ENCODE results near the gene COPS7A.

The COPS7A gene, protein sequence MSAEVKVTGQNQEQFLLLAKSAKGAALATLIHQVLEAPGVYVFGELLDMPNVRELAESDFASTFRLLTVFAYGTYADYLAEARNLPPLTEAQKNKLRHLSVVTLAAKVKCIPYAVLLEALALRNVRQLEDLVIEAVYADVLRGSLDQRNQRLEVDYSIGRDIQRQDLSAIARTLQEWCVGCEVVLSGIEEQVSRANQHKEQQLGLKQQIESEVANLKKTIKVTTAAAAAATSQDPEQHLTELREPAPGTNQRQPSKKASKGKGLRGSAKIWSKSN

DNA sequence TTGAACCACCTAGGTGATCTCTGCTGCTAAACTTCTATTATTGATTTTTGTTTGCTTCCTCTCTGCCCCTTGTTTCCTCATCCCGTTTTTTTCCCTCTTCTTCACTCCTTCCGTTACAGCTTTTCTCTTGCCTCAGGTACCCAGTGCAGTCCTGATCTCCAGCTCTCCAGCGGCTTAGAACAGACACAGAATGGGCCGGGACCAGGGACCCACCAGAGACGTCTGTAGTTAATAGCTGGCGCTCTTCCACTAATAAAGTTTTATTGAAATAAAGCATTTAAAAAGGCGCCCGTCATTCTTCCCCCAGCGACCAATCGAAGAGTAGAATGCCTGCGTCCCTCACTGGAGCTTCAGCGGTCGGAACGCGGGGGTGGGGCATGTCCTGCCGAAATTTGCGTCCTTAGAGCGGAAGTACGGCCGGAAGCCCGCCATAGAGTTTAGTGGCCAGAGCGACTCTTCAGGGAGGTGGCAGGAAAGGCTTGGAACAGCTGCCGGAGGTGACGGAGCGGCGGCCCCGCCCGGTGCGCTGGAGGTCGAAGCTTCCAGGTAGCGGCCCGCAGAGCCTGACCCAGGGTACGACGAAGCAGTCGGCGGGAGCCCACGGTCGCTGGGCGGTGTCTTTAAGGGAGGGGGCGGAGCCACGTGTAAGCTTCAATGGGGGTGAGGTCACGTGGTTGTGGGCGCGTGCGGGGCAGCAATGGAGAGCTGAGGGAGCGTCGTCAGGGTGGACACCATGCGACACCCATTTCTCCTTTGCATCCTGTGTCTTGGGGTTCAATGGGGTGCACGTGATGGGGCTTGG lies at the start of gene COPS7A:
COPS7A (plus strand) TSS at position 440 of the 802 bp plus-strand sequence. CDS start 611 bp downstream, outside the sequence.
- peak; percentile 99 for DNase-seq (ENCODE audit: low spot score)

DNA sequence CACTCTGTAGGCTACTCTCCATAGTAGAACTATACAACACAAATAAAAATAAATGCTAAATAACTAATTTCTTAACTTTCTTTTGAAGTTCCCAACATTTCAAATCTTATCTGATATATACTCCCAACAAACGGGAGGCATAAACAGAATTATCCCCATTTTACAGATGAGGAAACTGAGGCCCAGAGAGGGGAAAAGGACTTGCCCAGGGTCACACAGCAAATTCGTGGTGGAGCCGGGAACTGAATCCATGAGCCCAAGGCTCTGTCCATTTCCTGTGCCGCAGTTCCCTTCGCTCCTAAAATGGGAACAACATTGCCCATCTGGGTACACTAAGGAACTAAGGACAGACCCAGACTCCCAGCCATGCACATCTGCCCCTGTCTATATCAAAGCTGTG lies 46.9 kb upstream of the COPS7A start:
- no peak for DNase-seq (ENCODE audit: low spot score)

DNA sequence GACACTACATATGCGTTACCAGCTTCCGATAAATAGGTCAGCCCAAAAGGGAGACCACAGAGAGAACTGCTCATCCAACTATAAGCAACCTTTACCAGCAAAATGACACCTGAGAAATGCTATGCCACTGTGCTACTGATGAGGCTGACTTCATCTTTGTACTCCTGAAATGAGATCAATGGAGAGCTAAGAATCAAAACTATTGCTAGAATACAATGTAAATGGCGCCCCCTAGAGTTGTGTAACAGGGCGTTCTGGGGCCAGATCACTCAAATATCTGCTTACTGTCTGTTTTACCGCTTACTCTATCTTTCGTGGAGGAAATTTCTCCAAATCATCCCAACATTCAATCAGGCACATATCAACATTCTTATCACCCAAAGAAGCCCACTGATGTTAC lies 39.2 kb upstream of the COPS7A start:
- no peak for DNase-seq (ENCODE audit: low spot score)

DNA sequence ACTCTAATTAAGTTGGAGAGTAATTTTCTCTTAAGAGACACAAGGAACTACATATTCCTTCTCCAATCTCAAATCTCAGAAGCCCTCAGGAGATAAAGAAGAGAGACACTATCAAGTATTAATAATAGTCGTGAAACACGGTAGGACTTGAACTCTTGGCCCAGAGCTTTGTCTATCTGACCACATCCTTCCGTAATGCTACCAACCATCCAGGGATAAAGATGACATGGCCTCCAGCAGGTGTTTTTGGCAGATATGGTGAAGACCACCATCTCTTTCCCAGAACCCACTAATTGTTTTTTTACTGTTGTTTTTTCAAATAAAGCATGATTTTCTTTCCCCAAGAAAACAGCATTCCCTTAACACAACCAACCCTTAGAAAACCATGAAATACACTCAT lies 38.0 kb upstream of the COPS7A start:
- DNase-seq (ENCODE audit: low spot score) = no peak

DNA sequence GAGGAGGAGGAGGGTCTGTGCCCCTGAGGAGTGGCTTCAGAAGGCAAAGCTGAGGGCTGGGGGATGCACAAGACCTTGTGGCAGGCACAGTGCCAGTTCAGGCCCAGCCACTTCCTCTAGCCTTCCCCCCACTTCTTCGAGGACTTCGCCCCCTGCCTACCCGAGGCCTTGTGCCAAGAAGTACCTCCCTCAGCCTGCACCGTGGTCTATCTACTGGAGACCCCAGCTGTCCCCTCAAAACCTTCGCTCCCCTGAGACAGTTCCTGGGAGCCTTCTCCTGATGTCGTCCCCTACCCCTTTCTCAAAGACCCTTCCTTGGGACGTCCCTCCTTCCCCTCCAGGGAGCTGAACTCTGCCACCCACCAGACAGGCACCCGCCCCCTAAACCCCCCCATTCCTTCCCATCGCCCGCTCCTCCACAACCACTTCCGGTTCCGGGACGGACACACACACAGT lies 35.3 kb upstream of the COPS7A start:
- DNase-seq (ENCODE audit: low spot score) = peak; percentile 93

DNA sequence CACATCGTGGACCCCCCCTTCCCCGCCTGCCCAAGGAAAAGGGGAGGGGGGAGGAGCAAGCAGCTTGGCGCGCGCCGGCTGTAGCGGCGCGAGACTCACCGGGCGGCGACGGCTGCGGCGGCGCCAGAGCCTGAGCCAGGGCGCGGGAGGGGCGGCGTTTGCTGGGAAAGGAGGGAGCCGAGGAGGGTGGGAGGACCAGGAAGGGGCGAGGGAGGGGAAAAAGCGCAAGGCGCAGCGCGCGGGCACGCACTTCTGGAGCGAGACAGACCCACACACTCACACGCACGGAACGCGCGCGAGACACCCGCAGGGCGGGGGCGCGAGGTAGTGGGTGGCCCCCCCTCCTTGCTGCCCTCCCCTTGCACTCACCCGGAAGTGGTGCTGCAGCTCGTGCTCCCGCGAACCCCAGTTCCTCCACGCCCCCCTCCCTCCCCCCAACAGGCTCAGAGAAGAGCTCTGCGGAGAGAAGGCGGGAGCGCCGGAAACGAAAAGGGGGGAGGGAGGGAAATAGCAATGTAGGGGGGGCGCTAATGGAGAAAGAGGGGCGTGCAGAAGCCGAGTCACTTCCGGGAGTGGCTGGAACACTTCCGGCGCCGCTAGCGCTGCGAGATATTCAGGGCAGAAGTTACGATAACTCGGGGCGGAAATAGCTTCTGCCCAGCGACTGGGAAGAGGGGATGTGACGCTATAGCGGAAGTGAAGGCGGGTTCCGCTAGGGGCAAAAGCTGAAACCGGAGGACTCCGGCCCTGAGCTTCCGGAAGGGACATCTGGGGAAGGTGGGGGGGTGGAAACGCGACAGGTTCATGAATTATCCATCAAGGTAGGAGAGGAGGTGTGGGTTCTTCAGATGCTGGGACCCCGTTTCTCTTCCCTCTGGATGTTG lies 34.6 kb upstream of the COPS7A start, which contains the start of gene ZNF384:
ZNF384 (minus strand) TSS at position 377 of the 884 bp plus-strand sequence. CDS start 9,855 bp downstream, outside the sequence.
- peak; percentile 100 for DNase-seq (ENCODE audit: low spot score)

DNA sequence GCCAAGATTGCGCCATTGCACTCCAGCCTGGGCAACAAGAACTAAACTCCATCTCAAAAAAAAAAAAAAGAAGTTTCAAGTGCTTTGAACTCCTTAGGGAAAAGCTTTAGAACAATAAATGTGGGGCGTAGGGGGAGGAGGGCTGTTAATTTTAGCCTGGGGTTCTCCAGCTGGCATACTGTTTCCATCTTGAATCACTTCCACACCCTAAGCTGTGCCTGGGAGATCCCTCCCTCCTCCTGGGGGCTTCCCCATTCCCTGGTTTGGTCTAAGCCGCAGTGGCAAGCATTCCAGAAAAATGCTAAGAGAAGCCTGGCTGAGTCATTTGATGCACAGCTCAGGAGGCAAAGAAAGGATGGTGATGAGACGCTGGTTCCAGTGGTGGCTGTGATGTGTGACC lies 32.4 kb upstream of the COPS7A start:
- DNase-seq (ENCODE audit: low spot score) = peak; percentile 28

DNA sequence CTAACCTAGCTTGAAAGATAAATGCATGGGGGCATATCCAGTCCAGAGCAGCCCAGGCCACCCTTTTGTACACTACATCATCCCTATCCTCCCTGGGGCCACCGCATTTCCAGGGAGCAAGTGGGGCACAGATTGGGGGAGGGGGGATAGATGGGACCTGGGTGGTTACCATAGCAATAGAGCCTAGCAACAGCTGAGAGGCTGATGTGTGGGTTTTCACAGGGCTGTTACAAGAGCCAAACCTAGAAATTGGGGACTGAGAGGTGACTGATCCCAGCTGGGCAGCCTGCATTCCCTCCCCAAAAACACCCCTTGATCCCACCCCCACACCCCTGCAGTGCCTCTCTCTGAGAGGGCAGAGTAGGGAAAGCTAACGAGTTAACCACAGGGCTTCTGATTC lies 31.0 kb upstream of the COPS7A start:
- no peak for DNase-seq (ENCODE audit: low spot score)

DNA sequence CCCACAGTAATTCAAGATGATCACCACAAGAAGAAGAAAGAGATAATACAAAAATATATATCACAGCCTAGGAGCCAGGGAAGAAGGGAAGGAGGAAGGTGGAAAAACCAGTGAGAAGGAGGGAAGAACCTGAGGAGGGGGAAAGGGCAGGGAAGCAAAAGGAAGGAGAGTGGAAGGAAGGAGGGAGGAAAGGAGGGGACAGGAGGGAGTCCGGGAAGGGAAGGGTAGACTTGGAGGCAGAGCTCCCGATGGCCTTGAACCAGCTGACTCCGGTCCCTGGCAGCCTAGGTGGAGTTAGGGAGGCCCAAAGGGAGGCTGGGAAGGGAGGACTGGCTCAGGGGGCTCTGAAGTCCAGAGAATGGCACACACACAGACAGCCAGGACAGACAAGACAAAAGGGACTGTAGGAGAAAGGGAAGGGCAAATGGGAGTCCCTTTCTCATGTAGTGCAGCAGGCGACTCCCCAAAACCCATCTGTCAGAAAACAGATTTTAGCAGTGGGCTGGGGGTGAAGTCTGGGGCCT lies 30.0 kb upstream of the COPS7A start:
- DNase-seq (ENCODE audit: low spot score) = no peak

DNA sequence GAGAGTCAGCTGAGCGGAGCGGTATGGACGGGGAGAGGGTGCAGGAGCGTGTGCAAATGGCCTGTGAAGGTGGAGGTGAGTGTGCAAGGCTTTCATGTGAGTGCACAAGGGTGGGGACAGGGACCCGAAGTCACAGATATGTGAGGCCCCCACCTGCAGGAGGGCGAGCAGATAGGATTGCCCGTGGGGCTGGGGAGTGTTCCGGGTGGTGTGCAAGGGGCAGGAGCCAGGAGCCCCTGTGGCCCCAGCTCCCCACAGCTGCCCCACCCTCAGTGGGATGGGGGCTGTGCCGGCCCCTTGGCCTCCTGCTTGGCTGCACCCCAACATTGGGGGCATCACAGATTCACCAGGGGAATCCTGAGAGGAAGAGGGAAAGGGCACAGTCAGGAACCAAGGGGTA lies 29.1 kb upstream of the COPS7A start:
- no peak for DNase-seq (ENCODE audit: low spot score)

DNA sequence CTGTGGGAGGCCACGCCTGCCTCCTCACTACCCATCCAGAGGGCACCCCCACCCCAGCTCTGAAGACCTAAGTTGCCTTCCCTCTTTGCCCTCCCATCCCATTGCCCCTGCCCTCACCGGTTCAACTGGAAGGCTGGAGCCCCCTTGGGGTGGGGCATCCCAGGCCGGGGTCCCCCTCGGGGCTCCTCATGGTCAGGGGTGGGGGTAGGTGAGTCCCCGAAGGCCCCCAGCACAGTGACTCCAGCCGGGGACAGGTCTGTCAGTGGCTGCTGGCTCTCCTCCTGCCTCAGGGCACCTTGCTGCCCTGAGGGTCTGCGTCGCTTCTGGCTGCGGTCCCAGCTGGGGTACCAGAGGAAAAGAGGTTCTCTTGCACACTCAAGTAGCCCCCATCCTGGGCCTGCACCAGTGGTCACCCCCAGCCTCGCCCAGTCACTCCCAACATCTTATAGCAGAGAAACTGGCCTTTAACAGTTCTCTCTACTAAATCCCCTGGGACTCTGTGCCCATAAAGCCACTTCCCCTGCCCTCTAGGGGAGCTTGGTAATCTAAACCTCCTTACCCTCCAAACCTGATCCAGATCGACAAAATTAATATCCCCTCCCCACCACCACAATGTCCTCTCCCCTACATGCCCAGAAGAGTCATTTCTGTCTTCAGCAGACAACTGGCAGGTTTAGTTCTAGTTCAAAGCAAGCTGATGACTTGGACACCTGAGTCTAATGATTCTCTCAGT lies 28.4 kb upstream of the COPS7A start:
- no peak for DNase-seq (ENCODE audit: low spot score)

DNA sequence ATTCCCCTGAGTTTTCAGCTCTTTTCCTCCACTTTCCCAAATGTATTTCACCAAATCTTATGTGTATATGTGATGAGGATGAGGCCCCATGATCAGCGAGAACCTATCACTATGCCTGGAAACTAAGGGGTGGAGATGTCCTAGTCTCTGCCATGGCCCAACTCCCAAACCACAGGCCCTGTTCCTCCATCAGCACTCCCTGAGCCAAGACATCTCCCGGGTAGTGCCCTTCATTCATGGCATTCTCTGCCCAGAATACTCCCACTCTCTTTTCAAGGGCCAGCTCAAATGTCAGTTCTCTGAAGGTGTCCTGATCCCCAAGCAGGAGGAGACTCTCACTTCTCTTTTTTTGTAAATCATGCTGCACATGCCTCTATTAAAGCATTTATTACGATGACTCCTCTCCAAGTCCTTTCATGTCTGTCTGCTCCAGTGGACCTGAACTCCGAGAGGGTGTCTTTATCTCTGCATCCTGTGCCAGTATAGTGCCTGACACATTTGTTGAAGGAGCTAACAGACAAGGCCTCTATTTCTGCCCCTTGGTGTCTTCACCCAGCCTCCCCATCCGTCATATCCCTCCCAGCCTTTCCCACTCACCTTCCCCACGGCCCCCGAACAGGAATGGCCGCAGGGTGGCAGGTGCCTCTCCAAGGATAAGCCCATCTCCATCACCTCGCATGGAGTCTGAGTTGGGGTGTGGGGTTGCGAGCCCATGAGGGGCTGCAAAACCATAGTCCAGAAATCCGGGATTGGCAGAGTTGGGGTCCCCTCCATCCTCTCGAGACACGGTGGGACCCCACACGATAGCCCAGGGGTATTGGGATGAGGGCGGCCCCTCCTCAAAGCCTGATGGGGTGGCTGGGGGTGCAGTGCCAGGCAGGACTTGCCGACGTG lies 26.9 kb upstream of the COPS7A start:
- DNase-seq (ENCODE audit: low spot score) = no peak

DNA sequence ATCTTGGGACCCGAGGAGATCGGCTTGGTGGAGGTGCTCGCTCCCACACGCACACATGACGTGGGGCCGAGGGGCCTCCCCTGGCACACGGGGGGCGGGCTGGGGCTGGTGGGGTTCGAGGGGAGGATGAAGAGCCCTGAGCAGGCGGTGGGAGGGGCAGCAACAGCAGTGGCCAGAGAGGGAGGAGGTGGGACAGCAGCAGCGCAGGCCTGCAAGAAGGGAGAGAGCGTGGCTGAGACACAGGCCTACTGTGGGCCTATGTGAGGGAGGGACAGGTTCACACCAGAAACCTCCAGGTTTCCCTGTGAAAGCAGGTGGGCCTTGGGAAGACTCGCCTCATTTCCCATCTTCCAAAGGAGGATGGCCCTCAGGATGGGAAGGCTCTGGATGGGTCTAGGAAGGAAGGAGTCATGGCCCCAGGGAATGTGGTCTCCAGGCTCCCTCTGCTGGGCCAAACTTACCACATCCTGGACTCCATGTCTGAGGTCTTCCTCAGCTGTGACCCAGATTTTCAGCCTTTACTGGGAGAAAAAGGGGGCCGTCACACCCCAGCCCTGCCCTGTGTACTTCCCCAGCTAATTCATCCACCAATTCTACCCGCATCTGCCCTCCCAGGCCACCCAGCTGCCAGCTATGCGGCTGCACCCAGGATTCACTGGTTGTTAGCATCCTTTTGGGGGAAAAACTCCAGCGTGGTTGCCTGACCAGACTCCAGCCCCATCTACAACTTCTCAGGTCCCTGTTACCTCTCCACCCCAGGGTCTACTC lies 26.1 kb upstream of the COPS7A start:
- DNase-seq (ENCODE audit: low spot score) = no peak

DNA sequence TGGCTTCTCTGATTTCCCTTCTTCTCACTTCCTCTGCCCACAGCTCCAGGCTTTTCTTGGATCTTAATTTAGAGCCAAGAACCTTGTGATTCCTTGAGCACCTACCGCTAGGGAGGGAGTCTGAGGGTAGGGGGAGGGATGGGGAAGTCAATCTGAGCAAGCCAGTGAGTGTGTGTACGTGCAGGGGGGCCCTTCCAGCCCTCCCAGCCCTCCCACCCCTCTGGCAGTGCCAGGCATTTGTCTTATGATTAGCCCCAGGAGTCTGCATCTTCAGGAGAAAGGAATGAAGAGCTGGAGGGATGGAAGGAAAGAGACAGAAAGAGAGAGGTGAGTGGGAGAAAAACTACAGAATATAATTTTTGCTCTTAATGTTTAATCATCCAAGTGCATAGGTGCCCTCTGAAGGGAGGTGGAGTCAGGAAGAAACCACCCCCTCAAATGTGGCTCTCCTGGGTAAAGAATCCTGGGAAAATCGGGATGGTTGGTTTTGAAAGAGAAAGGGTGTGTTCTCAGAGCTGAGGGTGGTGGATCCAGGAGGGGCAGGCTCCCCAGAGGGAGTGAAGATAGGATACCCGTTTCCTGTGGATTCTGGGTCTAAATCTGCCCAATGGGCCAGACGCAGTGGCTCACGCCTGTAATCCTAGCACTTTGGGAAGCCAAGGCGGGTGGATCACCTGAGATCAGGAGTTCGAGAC lies 25.3 kb upstream of the COPS7A start:
- no peak for DNase-seq (ENCODE audit: low spot score)

DNA sequence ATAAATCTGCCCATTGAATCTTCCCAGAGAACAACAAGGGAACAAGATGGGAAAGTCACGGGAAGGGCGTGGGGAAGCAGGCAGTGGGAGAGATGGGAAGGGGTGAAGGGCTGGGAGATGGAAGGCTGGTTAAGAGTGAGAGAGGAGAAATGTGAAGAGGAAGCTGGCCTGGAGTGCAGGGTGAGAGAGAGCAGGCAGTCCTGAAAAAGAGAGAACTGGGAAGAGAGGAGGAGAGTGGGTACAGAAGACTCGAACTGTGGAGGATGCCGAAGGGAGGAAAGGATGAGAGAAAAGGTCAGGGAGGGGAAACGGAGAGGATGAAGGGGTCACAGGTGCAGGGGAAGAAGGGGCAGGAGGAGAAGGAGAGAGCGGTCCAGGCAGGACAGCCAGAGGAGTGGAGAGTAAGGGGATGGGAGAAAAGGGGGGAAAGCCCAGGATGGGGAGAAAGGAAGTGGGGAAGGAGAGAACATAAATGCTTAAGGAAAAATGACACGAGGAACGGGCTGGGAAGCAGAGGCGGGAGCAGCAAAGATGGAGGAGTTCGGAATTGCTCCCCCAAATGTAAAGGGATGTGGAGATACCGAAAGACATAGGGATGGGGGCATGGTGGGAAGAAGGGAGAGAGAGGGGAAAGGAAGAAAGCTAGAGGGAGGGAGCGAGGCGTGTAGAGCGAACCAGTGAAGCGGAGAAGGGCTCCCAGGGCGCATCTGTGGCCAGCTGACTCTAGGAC lies 24.4 kb upstream of the COPS7A start:
- no peak for DNase-seq (ENCODE audit: low spot score)

DNA sequence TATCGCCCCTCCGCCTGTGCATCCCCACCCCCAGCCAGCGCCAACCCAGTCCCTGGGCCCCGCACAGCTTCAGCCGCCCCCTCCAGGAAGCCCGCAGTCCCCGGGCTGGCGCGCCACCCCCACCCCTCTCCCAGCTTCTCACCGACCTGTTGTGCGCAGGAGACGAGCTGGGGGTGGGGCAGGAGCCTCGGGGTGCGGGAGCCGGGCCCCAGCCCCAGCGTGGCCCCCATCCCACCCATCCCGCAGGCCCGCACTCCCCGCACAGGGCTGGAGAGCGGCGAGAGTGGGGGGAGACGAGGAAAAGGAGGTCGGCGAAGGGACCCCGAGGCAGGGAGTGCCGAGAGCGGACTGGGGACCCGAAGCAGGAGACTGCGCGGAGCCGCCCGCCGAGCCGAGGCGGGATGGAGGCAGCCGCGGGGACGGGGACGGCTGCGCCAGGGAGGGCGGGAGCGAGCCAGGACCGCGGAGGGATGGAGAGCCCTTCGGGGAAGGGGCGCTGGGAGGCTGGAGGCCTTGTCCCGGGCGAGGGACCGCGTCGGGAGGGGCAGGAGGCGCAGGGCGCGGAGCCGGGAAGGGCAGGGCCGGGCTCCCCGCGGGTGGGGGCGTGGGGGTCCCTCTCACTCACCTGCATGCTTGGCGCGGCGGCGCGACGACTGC lies 23.7 kb upstream of the COPS7A start:
- no peak for DNase-seq (ENCODE audit: low spot score)

DNA sequence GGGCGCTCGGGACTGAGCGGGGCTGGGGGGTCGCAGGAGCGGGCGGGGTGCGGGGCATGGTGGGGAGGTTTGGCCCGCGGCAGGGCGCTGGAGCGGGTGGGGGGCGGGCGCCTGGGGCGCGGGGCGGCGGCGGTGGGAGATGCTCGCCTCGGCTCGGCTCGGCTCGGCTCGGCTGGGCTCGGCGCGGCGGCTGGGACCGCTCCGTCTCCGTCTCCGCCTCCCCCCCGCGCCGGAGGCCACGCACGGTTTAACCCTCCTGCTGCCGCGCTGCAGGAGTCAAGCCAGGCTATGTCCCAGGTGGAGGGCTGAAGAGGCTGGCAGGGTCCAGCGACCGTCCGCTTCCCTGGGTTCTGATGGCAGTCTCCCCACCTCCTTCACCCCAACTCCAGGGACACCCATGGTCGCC lies 23.2 kb upstream of the COPS7A start, which contains the start of gene PIANP:
PIANP (minus strand) TSS at position 170 of the 406 bp plus-strand sequence. CDS start 2,754 bp downstream, outside the sequence.
- no peak for DNase-seq (ENCODE audit: low spot score)

All from globus pallidus (tissue), 1 donor.